Astrocyte (in vitro differentiated cells and primary cell): ENCODE measurements around the gene CD200R1.

Experiments
- EZH2 ChIP-seq: IDR thresholded peaks from 2 replicates; pipeline ENCODE4 v1.6.1; 2012; ENCODE audit warnings: mild to moderate bottlenecking, low read length, inconsistent platforms; ENCODE audit not compliant: insufficient read depth
- TF ChIP-seq, protein P1 (sequence below): IDR thresholded peaks from 2 replicates; pipeline ENCODE4 v1.5.1; 2011; ENCODE audit warnings: low read depth, mild to moderate bottlenecking, inconsistent platforms, low read length, moderate library complexity; ENCODE audit not compliant: insufficient read depth

DNA sequence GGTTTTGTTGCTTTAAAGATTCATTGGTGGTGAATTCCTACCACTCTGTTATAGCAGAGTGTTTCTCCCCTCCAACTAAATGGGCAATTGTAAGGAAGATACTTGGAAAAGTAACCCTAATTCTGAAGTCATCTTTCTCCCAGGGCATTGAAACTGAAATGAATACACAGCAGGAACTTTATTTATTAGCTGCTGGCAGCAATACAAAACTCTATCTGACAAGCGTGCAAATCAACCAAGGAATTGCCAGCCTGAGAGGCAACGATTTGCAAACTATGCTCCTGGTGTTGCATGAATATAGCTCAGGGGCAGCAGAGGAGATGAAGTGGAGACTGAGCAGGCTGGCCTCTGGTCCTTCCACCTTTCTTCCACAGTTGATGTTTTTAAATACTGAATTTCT lies 48.9 kb downstream of the CD200R1 start:
- TF ChIP-seq, protein P1, sequence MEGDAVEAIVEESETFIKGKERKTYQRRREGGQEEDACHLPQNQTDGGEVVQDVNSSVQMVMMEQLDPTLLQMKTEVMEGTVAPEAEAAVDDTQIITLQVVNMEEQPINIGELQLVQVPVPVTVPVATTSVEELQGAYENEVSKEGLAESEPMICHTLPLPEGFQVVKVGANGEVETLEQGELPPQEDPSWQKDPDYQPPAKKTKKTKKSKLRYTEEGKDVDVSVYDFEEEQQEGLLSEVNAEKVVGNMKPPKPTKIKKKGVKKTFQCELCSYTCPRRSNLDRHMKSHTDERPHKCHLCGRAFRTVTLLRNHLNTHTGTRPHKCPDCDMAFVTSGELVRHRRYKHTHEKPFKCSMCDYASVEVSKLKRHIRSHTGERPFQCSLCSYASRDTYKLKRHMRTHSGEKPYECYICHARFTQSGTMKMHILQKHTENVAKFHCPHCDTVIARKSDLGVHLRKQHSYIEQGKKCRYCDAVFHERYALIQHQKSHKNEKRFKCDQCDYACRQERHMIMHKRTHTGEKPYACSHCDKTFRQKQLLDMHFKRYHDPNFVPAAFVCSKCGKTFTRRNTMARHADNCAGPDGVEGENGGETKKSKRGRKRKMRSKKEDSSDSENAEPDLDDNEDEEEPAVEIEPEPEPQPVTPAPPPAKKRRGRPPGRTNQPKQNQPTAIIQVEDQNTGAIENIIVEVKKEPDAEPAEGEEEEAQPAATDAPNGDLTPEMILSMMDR, result no peak
- no peak for TF ChIP-seq EZH2
